OCI-LY1 (cell line): ENCODE measurements around the gene MMRN1.

Experiments used
- H2AFZ ChIP-seq: fragments of 200-600 bp; sonication (generic), shearing (Covaris generic); 2 replicates; pipeline ENCODE4 v1.6.0; 2014; ENCODE audit warnings: antibody characterized with exemption, mild to moderate bottlenecking, low read length
- H3F3A ChIP-seq: fragments of 200-600 bp; sonication (generic), shearing (Covaris generic); 2 replicates; pipeline ENCODE4 v1.6.0; 2014; ENCODE audit warnings: mild to moderate bottlenecking, antibody characterized with exemption, low read length, moderate library complexity; ENCODE audit not compliant: insufficient read depth
- H3K27ac ChIP-seq: fragments of 200-600 bp; sonication (generic); 2 replicates; pipeline ENCODE4 v1.5.1; 2014; ENCODE audit warnings: low read length, mixed run types, mild to moderate bottlenecking, low read depth; ENCODE audit not compliant: poor library complexity, severe bottlenecking
- H3K27me3 ChIP-seq: fragments of 200-600 bp; sonication (generic); 2 replicates; pipeline ENCODE4 v1.6.0; 2014; ENCODE audit warnings: antibody characterized with exemption, mild to moderate bottlenecking, low read length, moderate library complexity; ENCODE audit not compliant: insufficient read depth
- H3K36me3 ChIP-seq: fragments of 200-600 bp; sonication (generic); 2 replicates; pipeline ENCODE4 v1.6.1; 2014; ENCODE audit warnings: mild to moderate bottlenecking, antibody characterized with exemption, low read length, moderate library complexity, mixed read lengths; ENCODE audit not compliant: insufficient read depth
- H3K4me1 ChIP-seq: fragments of 200-600 bp; sonication (generic); 2 replicates; pipeline ENCODE4 v1.5.1; 2014; ENCODE audit warnings: mild to moderate bottlenecking, low read length, moderate library complexity; ENCODE audit not compliant: insufficient read depth, severe bottlenecking
- H3K4me2 ChIP-seq: fragments of 200-600 bp; sonication (generic), shearing (Covaris generic); 2 replicates; pipeline ENCODE4 v1.6.1; 2014; ENCODE audit warnings: low read length
- H3K4me3 ChIP-seq: fragments of 200-600 bp; sonication (generic); 2 replicates; pipeline ENCODE4 v1.5.1; 2014; ENCODE audit warnings: low read length, low read depth, mild to moderate bottlenecking, mixed read lengths; ENCODE audit not compliant: poor library complexity, severe bottlenecking
- H3K79me2 ChIP-seq: fragments of 200-600 bp; shearing (Covaris generic); 2 replicates; pipeline ENCODE4 v1.6.1; 2016; ENCODE audit warnings: mixed run types, low read length, mixed read lengths; ENCODE audit not compliant: insufficient read depth
- H3K9ac ChIP-seq: fragments of 200-600 bp; sonication (generic), shearing (Covaris generic); 2 replicates; pipeline ENCODE4 v1.6.1; 2014; ENCODE audit warnings: mild to moderate bottlenecking, low read length, mixed read lengths
- H3K9me2 ChIP-seq: fragments of 200-600 bp; sonication (generic), shearing (Covaris generic); 2 replicates; pipeline ENCODE4 v1.6.1; 2014; ENCODE audit warnings: low read depth, mild to moderate bottlenecking, low read length, mixed read lengths
- H3K9me3 ChIP-seq: fragments of 200-600 bp; shearing (Covaris generic); 2 replicates; pipeline ENCODE4 v1.6.1; 2014; ENCODE audit warnings: low read length, mixed read lengths
- H4K20me1 ChIP-seq: fragments of 200-600 bp; sonication (generic), shearing (Covaris generic); 2 replicates; pipeline ENCODE4 v1.6.0; 2016; ENCODE audit warnings: mild to moderate bottlenecking, low read length; ENCODE audit not compliant: insufficient read depth
- EZH2 ChIP-seq: fragments of 200-600 bp; sonication (generic), shearing (Covaris generic); IDR thresholded peaks from 2 replicates; pipeline ENCODE4 v1.8.0; 2017; ENCODE audit warnings: borderline replicate concordance, mixed run types, mild to moderate bottlenecking, antibody characterized with exemption, low read length, moderate library complexity, mixed read lengths
- TF ChIP-seq, protein P1 (sequence below): fragments of 200-600 bp; sonication (generic), shearing (Covaris generic); IDR thresholded peaks from 2 replicates; pipeline ENCODE4 v1.5.1; 2017; ENCODE audit warnings: mild to moderate bottlenecking, antibody characterized with exemption, low read length, moderate library complexity, mixed read lengths

Gene MMRN1

DNA sequence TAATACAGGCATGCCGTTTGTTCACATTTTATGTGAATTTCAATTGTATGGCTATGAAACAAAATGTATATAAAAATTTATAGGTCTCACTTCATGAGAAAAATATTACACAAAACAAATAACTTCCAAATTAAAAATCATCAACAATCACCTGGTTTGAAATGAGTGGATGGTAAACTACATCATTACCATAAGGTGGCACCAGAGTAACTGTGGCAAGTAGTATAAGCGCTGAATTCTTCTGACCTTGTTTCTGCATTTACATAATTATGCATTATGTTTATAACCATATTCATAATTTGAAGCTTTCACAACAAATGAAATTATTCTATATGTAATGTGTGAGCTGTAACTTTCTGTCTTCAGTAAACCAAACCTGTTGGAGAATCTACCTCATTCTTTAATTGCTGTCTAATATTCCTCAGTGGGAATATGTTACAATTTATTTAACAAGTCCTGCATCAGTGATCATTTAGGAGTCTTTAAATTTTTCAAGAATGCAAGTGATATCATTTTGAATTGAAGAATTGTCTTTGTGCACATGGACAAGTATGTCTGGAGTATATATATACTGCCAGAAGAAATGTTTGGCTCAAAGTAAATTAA lies 55.2 kb downstream of the MMRN1 start:
- Histone ChIP-seq H3K4me3 (no peak overlapping the region), H3K4me2 (no peak overlapping the region), H3K9ac (no peak overlapping the region), H3K9me3 (no peaks in the 10 kb centered on the region), H4K20me1 (no peaks in the 10 kb centered on the region), H3K9me2 (no peaks in the 10 kb centered on the region), H3K27ac (no peak overlapping the region), H3K79me2 (no peaks in the 10 kb centered on the region), H3K36me3 (no peaks in the 10 kb centered on the region), H3F3A (no peaks in the 10 kb centered on the region), H2AFZ (no peak overlapping the region), H3K4me1 (no peaks in the 10 kb centered on the region), H3K27me3 (no peaks in the 10 kb centered on the region)
- TF ChIP-seq, protein P1, sequence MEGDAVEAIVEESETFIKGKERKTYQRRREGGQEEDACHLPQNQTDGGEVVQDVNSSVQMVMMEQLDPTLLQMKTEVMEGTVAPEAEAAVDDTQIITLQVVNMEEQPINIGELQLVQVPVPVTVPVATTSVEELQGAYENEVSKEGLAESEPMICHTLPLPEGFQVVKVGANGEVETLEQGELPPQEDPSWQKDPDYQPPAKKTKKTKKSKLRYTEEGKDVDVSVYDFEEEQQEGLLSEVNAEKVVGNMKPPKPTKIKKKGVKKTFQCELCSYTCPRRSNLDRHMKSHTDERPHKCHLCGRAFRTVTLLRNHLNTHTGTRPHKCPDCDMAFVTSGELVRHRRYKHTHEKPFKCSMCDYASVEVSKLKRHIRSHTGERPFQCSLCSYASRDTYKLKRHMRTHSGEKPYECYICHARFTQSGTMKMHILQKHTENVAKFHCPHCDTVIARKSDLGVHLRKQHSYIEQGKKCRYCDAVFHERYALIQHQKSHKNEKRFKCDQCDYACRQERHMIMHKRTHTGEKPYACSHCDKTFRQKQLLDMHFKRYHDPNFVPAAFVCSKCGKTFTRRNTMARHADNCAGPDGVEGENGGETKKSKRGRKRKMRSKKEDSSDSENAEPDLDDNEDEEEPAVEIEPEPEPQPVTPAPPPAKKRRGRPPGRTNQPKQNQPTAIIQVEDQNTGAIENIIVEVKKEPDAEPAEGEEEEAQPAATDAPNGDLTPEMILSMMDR: peak; percentile 28; the same call in 1 of the 2 replicates
- no peak for TF ChIP-seq EZH2

DNA sequence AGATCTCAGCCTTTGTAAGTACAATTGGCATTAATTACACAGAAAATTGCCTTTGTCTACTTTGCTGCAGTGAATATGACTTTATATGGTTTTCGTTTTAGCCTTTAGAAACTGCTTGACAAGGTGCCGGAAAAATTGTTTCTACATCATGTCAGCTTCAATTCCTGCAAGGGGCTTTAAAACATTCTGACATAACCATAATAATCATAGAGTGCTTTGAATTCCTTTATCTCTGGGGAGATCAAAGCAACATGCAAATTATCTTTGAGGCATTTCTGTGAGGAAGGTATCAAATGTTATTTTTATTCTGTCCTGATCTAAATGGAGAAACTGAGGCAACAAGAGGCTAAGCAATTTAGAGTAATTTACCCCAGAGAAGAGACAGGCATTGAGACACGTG lies 57.8 kb downstream of the MMRN1 start:
- TF ChIP-seq EZH2: no peak
- TF ChIP-seq, protein P1: no peak
- Histone ChIP-seq H3K4me1 (no peaks in the 10 kb centered on the region), H3K36me3 (no peaks in the 10 kb centered on the region), H3K9ac (no peak overlapping the region), H3K4me2 (no peak overlapping the region), H4K20me1 (no peaks in the 10 kb centered on the region), H2AFZ (no peak overlapping the region), H3K4me3 (no peak overlapping the region), H3K27ac (no peak overlapping the region), H3K79me2 (no peaks in the 10 kb centered on the region), H3F3A (no peaks in the 10 kb centered on the region), H3K27me3 (no peaks in the 10 kb centered on the region), H3K9me3 (no peaks in the 10 kb centered on the region), H3K9me2 (no peaks in the 10 kb centered on the region)

GRCh38 chr4:89954906-89955695 lies 60.4 kb downstream of the MMRN1 start:
- no peak overlapping the region for H3K4me2 ChIP-seq
- no peak overlapping the region for H3K4me3 ChIP-seq
- H3K27me3 ChIP-seq: no peaks in the 10 kb centered on the region
- TF ChIP-seq, protein P1: no peak
- TF ChIP-seq EZH2: no peak
- no peaks in the 10 kb centered on the region for H3F3A ChIP-seq
- no peak overlapping the region for H2AFZ ChIP-seq
- no peak overlapping the region for H3K27ac ChIP-seq
- H3K36me3 ChIP-seq: no peaks in the 10 kb centered on the region
- no peaks in the 10 kb centered on the region for H3K9me3 ChIP-seq
- H3K9ac ChIP-seq: no peak overlapping the region
- H3K79me2 ChIP-seq: no peaks in the 10 kb centered on the region
- H4K20me1 ChIP-seq: no peaks in the 10 kb centered on the region
- H3K9me2 ChIP-seq: no peaks in the 10 kb centered on the region
- no peaks in the 10 kb centered on the region for H3K4me1 ChIP-seq
